ENCODE results near the gene HM13. TPM values are rescaled to one million over a fixed set of nuclear protein-coding genes. Genes with fewer than 3 reads are reported as not detected.

HM13 gene
- total RNA-seq, 2 donors from 2014 or later, result 71.6 to 76.7 TPM

DNA sequence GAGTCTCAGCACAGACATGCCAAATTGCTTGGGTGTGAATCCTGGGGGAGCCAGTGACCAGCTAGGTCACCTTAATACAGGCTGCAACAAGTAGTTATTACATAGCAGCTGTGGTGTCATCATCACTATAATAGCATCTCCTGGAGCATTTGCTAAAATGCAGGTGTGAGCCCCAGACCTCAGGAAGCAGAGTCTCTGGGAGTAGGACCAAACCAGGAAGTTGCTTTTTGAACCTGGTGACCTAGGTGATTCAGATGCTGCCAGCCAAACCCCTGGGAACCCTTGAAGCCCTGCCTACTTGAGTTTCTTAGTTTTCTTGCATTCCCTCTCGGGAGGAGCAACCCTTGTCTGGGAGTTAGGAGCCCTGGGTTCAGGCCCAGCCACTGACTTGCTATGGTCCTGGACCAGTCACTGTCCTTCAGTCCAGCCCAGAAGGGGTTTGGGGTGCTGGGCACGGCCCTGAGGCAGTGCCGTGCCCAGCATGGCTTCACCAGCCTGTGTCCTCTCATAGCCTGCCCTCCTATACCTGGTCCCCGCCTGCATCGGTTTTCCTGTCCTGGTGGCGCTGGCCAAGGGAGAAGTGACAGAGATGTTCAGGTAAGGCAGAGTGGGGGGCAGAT is 51.6 kb downstream of the HM13 start:
- H3K4me1 ChIP-seq (ENCODE audit: control insufficient read depth in 1 of 2, low read depth in 2 of 2), result peaks cover 0 to 45% of the 10 kb centered on the region in 2 donors
- peaks cover 19% of the 10 kb centered on the region for H3K36me3 ChIP-seq
- no peaks in the 10 kb centered on the region for H3K27me3 ChIP-seq (replicated peaks; ENCODE audit: insufficient read depth)
- ATAC-seq (ENCODE audit: insufficient number of reproducible peaks, low FRiP score, low read depth), result no peak
- TF ChIP-seq, protein P1, sequence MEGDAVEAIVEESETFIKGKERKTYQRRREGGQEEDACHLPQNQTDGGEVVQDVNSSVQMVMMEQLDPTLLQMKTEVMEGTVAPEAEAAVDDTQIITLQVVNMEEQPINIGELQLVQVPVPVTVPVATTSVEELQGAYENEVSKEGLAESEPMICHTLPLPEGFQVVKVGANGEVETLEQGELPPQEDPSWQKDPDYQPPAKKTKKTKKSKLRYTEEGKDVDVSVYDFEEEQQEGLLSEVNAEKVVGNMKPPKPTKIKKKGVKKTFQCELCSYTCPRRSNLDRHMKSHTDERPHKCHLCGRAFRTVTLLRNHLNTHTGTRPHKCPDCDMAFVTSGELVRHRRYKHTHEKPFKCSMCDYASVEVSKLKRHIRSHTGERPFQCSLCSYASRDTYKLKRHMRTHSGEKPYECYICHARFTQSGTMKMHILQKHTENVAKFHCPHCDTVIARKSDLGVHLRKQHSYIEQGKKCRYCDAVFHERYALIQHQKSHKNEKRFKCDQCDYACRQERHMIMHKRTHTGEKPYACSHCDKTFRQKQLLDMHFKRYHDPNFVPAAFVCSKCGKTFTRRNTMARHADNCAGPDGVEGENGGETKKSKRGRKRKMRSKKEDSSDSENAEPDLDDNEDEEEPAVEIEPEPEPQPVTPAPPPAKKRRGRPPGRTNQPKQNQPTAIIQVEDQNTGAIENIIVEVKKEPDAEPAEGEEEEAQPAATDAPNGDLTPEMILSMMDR (IDR thresholded peaks at IDR 0.05), result no peak
- no peaks in the 10 kb centered on the region for H3K9me3 ChIP-seq
- no peak for DNase-seq (ENCODE audit: low spot score)
- H3K27ac ChIP-seq, result no peak overlapping the region
- no peak overlapping the region for H3K4me3 ChIP-seq

DNA sequence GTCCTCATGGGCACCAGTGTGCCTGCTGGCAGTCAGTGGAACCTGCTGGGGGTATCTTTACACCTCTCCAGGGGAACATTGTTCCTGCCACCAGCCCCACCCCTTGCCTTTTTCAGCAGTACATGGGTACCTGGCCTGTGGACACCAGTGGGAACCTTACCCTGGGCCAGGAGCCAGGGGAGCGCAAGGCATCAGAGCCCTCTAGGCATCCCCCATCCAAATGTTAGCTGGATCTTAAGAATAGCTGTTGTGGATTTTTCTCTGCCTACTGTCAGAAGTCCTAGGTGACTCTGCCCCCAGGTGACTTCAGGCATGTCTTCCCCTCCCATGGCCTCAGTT is 52.0 kb downstream of the HM13 start:
- Histone ChIP-seq H3K4me3 (no peak overlapping the region), H3K27me3 (replicated peaks; ENCODE audit: insufficient read depth) (no peaks in the 10 kb centered on the region), H3K36me3 (peaks cover 19% of the 10 kb centered on the region), H3K4me1 (ENCODE audit: control insufficient read depth in 1 of 2, low read depth in 2 of 2) (peaks cover 0 to 43% of the 10 kb centered on the region in 2 donors), H3K27ac (no peak overlapping the region), H3K9me3 (no peaks in the 10 kb centered on the region)
- TF ChIP-seq, protein P1 (IDR thresholded peaks at IDR 0.05), result no peak
- ATAC-seq (ENCODE audit: insufficient number of reproducible peaks, low FRiP score, low read depth) (no peak), DNase-seq (ENCODE audit: low spot score) (no peak)

DNA sequence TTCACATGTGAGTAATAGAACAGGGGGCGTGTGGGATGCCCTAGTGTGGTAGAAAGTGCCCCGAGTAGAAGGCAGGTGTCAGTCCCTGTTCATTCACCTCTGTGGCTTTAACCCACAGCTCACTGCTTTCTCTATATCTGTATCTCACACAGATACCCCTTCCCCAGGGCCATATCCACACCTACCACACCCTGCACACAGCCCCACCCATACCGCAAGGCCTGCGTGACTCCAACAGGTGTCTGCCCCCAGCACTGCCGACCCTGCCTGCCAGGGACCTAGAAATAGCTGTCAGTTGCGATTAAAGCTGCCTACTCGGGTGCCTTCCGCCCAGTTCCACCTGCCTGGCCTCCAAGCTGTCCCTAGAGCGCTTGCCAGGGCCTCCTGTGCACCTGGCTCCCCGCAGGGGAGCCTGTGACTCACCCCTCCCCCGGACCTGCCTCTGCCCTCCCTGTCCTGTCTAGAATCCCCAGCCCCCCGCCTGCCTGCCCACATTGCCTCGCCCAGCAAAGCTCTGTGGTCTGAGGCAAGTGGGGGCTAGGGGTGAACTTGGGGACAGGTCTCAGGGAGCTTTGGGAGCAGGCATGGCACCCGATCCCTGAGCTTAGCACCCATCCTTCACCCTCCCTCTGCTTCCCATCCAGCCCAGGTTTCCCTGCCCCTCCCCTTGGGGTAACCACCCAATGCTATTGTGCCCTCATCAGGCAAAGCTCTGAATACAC is 52.6 kb downstream of the HM13 start:
- no peak overlapping the region for H3K27ac ChIP-seq
- TF ChIP-seq, protein P1 (IDR thresholded peaks at IDR 0.05), result no peak
- H3K27me3 ChIP-seq (replicated peaks; ENCODE audit: insufficient read depth), result no peaks in the 10 kb centered on the region
- H3K4me1 ChIP-seq (ENCODE audit: control insufficient read depth in 1 of 2, low read depth in 2 of 2), result peaks cover 0 to 38% of the 10 kb centered on the region in 2 donors
- DNase-seq (ENCODE audit: low spot score) (no peak), ATAC-seq (ENCODE audit: insufficient number of reproducible peaks, low FRiP score, low read depth) (no peak)
- H3K36me3 ChIP-seq, result peaks cover 15% of the 10 kb centered on the region
- no peak overlapping the region for H3K4me3 ChIP-seq
- H3K9me3 ChIP-seq, result no peaks in the 10 kb centered on the region

DNA sequence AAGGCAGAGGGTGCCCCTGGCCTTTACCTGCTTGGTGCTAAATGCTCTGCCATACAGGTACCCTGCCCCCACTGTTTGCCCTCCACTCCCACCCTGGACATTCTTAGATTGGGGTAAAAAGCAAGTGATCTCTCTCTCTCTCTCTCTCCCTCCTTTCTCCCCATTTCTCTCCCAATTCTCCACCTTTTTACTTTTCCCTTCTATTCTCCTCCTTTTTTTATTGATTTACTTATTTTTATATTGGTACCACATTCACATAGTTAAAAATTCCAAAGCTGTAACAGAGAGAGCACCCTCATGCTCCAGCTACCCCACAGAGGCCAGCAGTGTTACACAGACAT is 53.1 kb downstream of the HM13 start:
- Histone ChIP-seq H3K4me1 (ENCODE audit: control insufficient read depth in 1 of 2, low read depth in 2 of 2) (peaks cover 4 to 36% of the 10 kb centered on the region in 2 donors), H3K36me3 (peaks cover 12% of the 10 kb centered on the region), H3K27ac (no peak overlapping the region), H3K4me3 (no peak overlapping the region), H3K27me3 (replicated peaks; ENCODE audit: insufficient read depth) (no peaks in the 10 kb centered on the region), H3K9me3 (no peaks in the 10 kb centered on the region)
- no peak for ATAC-seq (ENCODE audit: insufficient number of reproducible peaks, low FRiP score, low read depth)
- no peak for DNase-seq (ENCODE audit: low spot score)
- TF ChIP-seq, protein P1 (IDR thresholded peaks at IDR 0.05), result no peak

DNA sequence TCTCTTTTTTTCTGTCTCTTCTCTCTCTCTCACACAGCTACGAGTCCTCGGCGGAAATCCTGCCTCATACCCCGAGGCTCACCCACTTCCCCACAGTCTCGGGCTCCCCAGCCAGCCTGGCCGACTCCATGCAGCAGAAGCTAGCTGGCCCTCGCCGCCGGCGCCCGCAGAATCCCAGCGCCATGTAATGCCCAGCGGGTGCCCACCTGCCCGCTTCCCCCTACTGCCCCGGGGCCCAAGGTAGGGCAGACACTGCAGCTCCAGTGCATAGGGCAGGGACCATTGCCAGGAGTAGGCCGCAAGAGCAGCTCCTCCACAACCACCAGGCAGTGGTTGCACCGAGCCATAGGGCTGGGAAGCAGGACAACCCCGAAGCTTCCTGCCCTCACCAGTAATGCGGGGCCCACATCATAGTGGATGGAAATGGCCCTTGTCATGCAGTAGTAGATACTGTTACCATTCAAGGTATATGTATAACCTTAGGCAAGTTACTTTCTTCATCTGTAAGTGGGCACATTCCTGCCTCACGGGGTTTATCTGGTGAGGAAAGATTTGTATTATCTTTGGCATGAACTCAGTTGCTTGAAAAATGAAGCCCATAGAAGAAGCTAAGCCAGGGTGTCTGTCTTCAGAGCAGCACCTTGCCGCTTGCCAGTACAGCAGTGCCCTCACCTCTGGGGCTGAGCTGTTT is 53.9 kb downstream of the HM13 start:
- Histone ChIP-seq H3K4me3 (no peak overlapping the region), H3K36me3 (peaks cover 12% of the 10 kb centered on the region), H3K27me3 (replicated peaks; ENCODE audit: insufficient read depth) (no peaks in the 10 kb centered on the region), H3K9me3 (no peaks in the 10 kb centered on the region), H3K4me1 (ENCODE audit: control insufficient read depth in 1 of 2, low read depth in 2 of 2) (peaks cover 6 to 36% of the 10 kb centered on the region in 2 donors), H3K27ac (peak overlapping the region; percentile 89 to 96)
- DNase-seq (ENCODE audit: low spot score), result no peak
- TF ChIP-seq, protein P1 (IDR thresholded peaks at IDR 0.05), result no peak
- no peak for ATAC-seq (ENCODE audit: insufficient number of reproducible peaks, low FRiP score, low read depth)

Data from thoracic aorta (tissue), 2 donors.